AG08395 (cell line): Measurements from ENCODE around the gene OCA2.

Experiments used
- DNase-seq: peaks from one replicate; pipeline ENCODE4 v3.0.0; 2012; ENCODE audit warnings: mixed read lengths, low spot score

Gene OCA2

DNA sequence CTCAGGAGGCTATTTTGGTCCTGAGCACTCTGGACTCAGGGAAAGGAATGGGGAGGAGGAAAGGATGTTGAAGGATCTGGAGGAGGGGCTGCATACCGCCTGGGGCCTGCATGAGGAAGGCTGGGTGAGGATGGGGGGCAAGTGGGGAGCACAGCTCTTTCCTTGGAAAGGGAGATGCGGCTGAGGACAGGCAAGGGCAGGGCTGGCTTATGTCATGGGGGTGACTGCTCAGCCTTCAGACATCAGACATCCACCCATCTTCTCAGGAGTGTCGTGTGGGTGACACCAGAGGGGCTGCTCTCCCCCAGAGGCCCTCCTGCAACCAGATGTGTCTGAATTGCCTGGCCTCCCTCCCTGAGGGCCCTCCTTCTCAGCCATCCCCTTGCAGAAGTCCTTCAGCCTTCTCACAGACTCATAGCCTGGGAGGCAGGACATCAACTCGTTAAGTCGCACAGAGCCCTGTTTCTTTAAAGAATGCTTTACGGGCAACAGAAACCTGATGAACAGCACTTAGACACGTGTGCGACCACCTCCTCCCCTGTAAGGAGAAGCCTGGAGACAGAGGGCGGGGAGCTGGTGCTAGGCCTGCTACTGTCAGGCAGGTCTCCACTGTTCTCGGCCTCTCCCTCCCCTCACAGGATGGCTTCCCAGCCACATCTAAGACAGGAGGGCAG is 252.3 kb downstream of the OCA2 start:
- no peak for DNase-seq

DNA sequence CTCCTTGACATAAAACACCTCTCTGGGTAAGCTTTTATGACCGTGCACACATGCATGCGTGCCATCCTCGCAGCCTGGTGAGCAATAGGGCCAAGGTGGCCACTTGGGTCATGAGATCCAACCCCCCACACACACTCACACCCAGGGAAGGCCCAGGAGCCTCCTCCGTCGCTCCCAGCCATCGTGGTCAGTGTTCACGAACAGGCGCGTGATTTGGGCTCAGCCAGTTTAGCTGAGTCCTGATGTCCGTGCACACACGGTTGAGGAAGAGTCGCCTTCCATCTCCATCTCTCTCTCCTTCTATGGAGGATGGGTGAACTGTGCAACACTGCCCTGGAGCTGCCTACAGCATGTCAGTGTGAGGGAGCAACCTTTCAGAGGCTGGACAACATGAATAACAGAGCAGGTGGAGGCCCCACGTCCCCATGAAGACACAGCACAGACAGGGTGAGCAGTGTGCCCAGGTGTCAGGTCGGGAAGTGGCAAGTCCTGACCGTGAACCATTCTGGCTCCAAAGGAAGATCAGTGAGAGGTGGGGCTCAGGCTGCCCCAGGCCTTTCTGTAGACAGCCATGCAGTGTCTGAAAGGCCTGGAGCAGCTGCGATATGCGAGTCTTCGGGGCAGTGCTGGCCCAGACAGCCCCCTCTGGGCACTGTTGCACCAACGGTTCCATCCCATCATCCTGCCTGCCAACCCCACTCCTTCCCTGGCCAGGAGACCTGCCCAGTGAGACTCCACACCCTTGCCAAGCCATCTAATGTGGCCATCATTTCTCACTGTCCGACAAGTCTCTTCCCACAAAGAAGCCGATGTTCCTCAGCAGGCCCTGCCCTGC is 253.4 kb downstream of the OCA2 start:
- no peak for DNase-seq

DNA sequence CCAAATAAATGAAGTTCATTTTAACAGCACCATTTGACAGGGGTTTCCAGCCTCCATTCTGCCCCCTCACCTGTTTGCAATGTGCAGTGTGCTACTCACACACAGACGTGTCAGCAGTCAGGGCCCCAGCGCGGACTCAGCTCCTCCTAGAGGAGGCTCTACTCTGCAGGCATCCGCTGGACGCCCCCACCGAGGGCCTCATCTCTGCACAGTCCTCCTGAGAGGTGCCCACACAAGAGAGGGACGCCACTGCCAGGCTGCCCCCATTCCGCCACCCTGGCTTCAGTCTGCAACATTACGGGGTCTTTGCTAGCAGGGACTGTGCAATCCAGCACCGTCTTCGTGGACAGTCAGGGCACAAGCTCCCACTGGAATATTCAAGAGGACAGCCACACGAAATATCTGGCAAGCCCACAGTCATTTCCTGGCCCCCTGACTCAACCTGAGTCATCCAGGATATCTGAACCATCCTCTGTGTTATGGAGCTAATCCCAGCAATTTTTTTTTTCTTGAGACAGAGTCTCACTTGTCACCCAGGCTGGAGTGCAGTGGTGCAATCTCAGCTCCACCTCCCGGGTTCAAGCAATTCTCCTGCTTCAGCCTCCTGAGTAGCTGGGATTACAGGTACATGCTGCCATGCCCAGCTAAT is 255.0 kb downstream of the OCA2 start:
- DNase-seq, result peak; percentile 93

DNA sequence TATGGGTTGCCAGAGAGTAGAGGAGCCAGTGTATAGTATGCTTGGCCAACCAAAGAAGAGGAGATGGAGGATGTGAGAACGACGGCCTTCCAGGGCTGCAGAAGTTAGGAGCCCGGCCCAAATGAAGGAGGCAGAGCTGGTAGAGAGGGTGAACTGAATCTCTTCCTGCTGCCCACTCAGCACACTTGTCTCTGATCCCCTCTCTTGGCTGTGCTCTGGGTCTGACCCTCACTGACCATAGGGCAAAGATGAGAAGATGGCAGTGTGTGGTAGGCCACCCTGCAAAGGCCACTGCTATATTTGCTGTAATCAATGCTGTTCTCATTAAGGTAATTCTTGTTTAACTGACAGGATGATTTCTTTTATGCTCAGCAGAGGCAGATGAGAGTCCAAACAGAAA is 256.0 kb downstream of the OCA2 start:
- DNase-seq, result no peak

DNA sequence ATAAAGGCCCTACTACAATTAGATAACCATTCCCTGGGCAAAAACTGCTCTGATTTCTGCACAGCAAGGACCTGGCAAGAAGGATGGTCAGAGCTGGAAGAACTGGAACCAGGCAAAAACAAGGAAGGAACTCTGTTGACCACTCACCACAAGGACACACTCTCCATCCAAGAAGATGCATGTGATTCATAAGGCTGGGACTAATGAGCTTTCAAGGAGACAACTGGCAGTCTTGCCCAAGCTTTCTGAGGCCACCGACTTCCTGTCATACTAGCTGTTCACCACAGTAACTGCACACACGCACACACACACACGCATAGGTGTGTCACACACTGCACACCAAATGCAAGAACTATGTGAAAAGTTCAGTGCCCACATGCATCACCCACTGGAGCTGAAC is 256.6 kb downstream of the OCA2 start:
- peak; percentile 59 for DNase-seq

DNA sequence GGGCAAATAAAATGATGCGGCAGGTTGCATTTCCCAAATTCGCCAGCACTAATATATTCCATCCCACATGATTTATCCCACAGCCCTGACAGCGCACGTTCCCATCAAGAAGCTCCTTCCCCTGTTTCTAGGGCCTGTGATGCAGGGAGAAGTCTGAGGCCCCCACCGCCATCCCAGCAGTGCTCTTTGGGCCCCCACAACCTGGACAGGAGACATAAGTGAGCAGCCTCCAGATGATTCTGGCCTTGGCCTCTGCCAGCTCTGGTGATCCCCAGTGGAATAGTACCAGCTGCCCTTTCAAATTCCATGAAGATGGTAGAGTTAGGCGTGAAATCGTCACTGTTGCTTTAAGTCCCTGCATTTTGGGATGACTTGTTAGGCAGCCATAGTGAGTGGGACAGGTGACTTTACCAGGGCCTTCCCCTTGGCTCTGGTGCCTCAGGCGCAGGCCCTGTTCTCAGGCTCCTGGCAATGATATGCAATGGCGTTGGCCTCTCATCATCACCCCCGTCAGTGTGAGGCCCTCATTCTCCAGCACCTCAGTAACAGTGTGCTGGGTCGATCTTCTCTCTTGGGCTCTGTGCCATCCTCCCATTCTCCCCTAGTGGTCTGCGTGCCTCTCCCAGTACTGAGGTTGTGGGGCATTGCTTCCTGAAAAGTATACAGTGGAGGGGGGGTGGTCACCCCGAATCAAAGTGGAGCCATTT is 263.7 kb downstream of the OCA2 start:
- no peak for DNase-seq

DNA sequence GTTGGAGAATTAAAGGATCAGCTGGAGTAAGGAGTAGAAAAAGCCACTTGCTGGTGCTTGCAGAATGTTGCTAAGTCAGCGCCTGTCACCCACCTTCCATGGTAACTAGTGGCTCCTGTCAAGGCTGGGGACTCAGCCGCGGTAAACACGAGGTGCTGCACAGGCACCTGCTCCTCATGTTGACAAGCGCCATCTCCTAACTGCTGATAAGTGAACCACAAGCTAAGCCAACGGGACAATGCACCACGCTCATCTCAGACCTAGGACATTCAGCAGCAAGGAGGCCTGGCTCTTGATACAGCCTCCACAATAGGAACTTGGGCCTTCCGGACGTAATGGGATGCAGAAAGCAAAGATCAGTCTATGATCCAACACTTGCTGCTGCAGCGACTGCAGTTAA is 264.4 kb downstream of the OCA2 start:
- DNase-seq, result no peak

DNA sequence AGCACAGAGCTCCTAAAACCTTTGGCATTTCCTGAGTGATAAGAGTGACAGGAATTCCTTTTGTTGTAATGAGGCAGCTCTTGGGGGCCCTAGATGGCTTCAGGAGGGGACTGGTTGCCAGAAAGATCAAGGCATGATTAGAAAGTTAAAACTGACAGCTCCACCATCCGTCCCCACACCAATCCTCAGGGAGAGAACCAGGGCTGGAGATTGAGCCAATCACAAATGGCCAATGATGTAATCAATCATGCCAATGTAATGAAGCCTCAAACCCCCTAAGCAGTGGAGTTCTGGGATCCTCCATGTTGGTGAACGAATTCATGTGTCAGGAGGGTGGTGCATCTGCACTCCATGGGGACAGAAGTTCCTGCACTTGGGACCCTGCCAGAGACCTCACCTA is 265.1 kb downstream of the OCA2 start:
- DNase-seq, result no peak

DNA sequence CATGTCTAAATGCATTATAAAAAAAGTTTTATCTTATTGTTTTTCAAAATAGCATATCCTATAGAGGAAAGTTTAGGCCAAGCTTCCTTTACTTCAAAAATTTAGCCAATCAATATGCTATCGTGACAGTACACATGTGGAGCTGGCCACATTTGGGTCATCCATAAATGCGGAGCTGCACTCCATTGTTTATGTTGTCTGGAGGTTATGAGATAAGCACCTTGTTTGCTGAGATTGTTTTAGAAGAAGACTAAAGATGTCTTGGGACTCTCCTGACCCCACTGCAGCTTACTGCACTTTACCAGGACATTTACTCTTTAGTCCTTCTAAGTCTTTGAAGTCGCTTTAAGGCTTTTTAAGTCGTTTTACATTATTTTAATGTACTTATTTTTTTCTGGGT is 265.9 kb downstream of the OCA2 start:
- no peak for DNase-seq

DNA sequence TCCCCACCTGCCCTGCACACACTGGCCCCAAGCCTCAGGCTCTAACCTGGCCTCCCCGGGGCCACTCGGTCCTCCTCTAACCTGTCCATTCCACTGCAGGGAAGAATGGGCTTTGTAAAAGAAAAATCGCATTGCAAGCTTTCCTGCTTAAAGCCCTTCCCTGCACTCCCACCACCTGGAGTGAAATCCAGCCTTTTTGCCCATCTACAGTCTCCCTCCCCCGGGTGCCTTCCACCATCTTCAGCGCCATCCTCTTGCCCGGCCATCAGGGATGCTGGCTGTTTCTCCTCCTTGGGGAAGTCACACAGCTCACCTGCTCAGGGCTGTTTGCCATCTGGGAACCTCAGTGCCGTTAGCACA is 266.9 kb downstream of the OCA2 start:
- no peak for DNase-seq

DNA sequence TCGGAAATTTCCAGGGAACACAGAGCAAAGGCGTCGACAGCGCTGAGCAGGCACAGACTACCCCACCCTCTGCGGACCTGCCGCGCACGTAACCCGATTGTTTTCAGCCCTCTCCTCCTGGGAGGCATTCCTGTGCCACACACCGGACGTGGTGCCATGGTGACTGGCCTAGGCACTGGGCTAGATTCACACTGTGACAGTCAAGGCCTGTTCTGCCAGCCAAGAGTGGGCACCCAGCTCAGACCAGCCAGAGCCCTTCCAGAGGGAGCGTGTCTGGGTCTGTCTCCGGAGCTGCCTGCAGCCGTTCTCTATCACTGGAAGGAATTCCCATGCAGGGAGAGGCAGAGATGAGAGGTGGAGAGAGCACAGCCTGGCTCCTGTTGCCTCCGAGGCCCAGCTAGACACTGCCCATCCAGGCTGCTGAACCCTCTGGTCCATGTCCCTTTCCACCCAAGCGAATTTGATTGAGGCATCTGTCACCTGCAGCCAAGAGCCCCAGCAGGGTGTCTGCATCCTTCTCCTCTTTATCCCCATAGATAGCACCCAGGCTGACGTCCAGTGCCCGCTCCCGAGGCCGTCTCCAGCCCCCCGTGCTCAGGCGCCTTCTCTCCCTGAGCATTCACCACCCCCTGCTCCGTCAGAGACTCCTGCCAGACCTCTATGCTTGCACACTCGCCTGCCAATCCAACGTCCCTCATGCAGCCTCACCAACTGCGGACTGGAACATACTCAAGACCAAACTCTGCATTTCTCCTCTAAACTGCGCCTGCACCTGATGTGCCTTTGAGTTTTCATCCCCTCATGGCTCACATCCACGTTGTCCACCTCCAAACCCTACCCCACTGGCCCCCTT is 267.5 kb downstream of the OCA2 start:
- no peak for DNase-seq

DNA sequence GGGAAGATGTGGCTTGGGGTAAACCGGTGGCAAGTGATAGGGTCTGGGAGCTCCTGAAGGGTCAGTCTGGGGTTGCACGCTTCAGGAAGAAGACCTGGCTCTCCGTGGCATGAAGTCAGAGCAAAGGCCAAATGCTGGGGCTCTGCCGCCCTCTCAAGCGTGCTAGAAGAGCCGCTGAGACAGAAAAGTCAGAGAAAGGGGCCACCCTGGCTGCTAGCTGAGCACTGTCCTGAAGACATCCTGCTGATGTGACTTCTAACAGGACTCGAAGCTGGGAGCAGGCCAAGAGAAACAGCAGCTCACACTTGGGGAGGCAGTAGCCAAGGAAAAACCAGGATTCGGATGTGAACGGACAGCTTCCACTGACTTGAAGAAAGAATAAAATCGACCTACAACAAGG is 270.4 kb downstream of the OCA2 start:
- DNase-seq, result no peak

DNA sequence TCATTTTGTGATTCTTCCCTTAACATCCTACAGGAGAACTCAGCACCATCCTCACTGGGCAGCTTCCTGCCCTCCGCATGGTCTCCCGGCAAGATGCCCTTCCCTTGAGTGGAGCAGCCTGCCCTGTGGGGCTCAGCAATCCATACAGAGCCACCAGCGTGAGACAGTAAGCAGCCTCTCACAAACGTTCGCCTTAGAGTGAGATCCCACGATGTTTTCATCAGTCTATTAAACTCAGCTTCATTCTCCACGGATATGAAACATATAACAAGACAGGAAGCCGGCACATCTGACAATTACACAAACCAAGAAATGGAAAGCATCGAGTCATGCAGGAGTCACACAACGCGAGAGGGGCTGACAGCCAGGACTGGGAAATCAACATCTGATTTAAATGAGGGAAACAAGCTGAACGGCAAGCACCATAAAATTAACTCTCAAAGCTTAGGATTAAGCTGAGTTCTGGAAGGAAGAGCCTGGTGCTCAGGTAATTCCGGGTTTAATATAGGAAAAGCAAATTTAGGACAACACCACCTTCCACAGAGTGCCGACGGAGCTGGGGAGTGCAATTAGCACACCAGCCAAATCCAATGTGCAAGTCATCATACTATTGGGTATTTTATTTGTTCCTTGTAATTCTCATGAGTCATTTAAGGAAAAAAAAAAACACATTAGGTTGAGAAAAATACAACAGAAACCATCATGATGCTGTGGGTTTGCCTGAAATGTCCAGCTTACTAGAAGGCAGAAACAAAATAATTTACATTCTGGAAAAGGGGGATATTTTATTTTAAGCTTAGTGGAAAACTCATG is 272.0 kb downstream of the OCA2 start:
- DNase-seq, result peak; percentile 65

DNA sequence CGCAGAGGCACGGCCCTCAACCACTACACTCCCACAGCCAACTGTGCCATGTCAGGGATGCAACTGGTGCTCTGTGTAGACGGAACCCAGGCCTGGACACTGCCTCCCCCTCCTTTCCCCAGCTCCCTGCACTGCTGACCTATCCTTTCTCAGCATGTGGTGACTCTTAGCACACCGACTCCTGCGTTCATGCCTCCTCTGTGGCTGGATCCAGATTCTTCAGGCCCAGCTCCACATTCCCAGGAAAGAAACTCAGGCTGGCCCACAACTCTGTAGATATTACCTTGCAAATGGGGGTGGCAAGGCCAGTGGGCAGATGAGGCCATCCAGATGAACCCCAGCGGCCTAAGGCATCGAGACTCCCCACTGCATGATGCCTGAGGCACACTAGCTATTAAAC is 272.7 kb downstream of the OCA2 start:
- DNase-seq, result peak; percentile 18

DNA sequence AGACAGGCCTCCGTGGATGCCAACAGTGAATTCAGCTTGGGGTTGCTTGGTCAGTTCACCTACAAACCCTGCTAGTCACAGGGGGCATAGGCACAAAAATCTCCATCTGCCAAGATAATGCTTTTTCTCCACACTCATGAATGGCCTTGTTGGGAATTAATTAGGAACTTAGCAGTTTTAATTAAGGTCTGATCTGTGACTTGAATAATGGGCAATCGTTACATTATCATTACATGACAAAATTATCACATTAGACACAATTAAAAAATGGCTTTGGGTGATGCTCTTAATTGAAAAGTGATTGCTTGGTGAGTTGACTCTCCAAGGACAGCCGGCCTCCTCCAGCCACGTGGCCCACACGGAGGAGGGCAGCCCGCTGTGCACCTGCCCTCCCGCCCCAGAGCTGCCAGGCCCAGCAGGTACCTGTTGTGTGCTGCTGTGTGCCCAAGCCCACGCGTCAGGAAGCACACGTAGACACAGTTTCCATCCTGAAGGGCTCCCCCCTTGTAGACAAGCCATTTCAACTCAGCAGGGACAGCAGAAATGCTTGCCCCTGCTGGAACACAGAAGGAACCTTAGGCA is 274.2 kb downstream of the OCA2 start:
- DNase-seq, result no peak

DNA sequence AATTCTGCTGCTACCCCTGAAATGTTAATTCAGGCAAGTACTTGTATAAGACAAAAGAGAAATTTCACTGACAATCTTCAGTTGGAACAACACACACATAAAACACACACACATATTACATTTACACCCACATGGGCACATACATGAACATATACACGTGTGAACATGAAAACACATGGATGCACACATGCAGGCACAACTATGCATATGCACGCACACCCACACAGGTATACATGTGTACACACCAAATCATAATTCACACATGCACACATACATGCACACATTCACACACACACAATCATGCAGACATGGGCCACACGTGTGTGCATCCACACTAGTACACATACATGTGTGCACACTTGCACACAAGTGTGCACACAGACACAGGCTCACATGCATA is 277.8 kb downstream of the OCA2 start:
- no peak for DNase-seq

DNA sequence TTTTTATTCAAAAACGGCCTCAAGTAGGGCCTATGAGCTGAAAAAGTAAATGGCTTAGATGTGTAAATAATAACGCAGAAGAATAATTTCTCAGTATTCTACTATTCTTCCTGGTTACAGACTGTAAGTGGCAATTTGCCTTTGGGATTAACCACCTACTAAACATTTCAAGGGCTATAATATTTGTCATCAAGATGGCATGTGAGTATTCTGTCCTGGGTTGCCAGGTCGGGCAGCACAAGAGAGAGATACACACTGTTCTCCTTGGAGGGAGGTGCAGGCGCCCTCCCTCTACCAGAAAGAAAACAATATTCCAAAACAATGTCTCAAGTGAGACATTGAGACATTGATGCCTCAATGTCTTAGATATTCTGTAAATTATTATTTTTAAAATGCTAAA is 278.4 kb downstream of the OCA2 start:
- DNase-seq, result no peak

DNA sequence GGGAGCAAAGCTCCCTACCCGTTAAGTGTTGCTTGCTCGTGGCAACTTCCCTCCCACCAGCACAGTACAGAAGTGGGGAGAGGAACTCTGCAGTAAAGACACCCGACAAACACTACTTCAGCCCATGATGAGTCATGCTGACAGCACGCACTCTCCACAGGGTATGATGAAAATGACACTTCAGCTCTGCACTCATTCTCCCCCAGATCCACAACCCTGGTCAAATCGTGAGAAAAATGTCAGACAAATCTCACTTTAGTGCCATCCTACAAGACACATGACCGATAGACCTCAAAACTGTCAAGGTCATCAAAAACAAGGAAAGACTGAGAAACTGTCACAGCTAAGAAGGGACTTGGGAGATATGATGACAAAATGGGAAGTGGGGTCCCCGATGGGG is 278.9 kb downstream of the OCA2 start:
- DNase-seq, result peak; percentile 52

DNA sequence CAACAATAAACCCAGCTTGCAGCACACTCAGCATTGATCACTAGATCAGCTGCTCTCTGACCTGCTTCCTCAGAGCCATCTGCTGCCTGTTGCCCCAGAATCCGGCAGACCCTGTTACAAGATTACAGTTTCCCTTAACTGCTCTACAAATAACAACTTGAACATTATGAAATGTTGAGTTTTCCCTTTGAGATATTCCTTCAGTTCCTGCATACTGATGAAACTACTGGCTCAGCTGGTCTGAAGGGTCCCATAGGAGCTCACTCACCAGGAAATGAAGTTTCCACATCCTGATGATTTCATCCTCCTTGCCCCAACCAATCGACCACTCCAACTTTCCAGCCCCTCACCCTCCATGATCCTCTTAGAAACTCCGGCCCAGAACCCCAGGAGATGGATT is 281.9 kb downstream of the OCA2 start:
- DNase-seq, result no peak

DNA sequence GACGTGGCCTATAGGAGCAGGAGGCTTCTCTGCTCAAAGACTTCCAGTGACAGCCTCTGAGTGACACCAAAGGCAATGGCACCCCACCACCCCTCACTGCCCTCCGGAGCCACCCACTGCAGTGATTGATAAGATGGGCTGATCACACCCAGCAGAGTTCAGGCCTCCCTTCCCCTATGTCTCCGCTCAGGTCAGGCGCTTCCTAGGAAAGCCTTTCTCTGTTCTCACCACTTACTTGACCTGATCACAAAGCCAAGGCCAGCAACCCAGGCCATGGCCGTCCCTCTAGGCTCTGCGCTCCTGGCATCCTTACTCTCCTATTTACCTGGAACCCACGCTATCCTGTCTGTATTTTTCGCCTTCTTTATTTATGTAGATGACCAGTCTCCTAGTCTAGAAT is 282.3 kb downstream of the OCA2 start:
- no peak for DNase-seq

DNA sequence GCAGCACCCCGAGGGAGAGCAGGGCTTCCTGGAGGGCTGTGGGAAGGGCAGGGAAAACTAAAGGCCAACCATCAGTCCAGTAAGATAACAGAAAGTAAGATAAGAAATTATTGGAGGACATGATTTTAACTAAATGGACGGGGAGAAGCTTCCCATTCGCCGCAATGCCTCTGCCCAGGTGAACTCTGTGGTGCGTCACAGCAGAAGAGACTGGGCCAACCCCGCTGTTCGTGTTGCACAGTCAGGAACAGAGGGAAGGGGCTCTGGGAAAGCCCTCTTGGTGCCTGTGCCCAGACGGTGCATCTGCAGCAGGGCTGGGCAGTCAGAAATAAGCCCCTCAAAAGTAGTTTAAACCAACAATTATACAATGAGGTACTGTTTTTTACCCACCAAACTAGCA is 284.1 kb downstream of the OCA2 start:
- no peak for DNase-seq
